ENCODE data around the gene ARHGAP6. TPM values are rescaled to one million over a fixed set of nuclear protein-coding genes. Genes with fewer than 3 reads are reported as not detected.
A peak's percentile ranks its signal among the peaks of the same experiment; 100 is the strongest.

The ARHGAP6 gene
- total and polyA plus RNA-seq, 2 of the 4 experiments (the other 2 are of a cell fraction), result 1.4 to 1.8 TPM

GRCh38 chrX:11427453-11428071 is 238.2 kb downstream of the ARHGAP6 start:
- CTCF ChIA-PET, result no interaction called here
- dilution Hi-C loops (cut with HindIII; ENCODE audit: low sequenced_read_pairs, unreplicated experiment), result no loop called here
- WGBS, 2 experiments (ENCODE audit: extremely low coverage in 2 of 2, insufficient read length in 1 of 2), result 19% methylated on average over 13 of the region's 57 CpGs; no CpG with 5 or more reads in 1 of the 2 experiments

More at GRCh38 chrX:11427453-11428071, 238.2 kb downstream of the ARHGAP6 start:
- intact Hi-C loops (cut with micrococcal nuclease), result loop anchor here (10.0 kb wide), 1 partner anchor 283 kb away; no protein-coding TSS in a partner anchor
- BruUV-seq (replicated peaks), result no TSS peak
- Histone ChIP-seq H3K4me2 (ENCODE audit: low read depth, low read length) (peak overlapping the region; percentile 69), H4K5ac (ENCODE audit: low read depth, low read length) (peak overlapping the region; percentile 51; the same call in 1 of the 2 replicates), H3K4me1 (ENCODE audit: control insufficient read depth, insufficient read depth, low read length) (peaks cover 4% of the 10 kb centered on the region), H2AK5ac (ENCODE audit: low read depth, low read length) (no peak overlapping the region), H2BK15ac (ENCODE audit: low read depth, low read length) (no peak overlapping the region), H3K4ac (ENCODE audit: low read depth, low read length) (0 out of 2 replicates have a peak overlapping the region, but pooled peaks have one; percentile 34), H3K23ac (ENCODE audit: low read depth, low read length) (no peak overlapping the region), H3K27me3 (ENCODE audit: control insufficient read depth, insufficient read depth, low read length) (no peaks in the 10 kb centered on the region), H2AFZ (replicated peaks; ENCODE audit: low read length, poor library complexity) (peak overlapping the region; percentile 86), H4K8ac (ENCODE audit: low read depth in 2 of 2, low read length in 2 of 2) (no peak overlapping the region; a peak in 1 of 4 replicates), H3K9me3 (ENCODE audit: control insufficient read depth, insufficient read depth, low read length) (no peaks in the 10 kb centered on the region), H3K18ac (ENCODE audit: low read depth, low read length) (peak overlapping the region; percentile 4; the same call in 1 of the 2 replicates), H3K14ac (replicated peaks; ENCODE audit: low read depth, low read length) (no peak overlapping the region), H2BK5ac (ENCODE audit: low read depth, low read length, poor library complexity, severe bottlenecking) (peak overlapping the region; percentile 35), H2BK120ac (ENCODE audit: low read depth, low read length) (peak overlapping the region; percentile 21; the same call in 1 of the 2 replicates), H3K9ac (ENCODE audit: low read depth, low read length) (peak overlapping the region; percentile 70), H3K79me1 (ENCODE audit: low read depth in 1 of 2, low read length in 2 of 2) (peaks cover 0 to 4% of the 10 kb centered on the region in 2 experiments; a peak in 1 of 4 replicates), H4K91ac (ENCODE audit: insufficient read depth, low read depth, low read length) (no peak overlapping the region; the same call in 1 of the 2 replicates), H2AK9ac (replicated peaks; ENCODE audit: low read depth, low read length, poor library complexity) (no peak overlapping the region), H3K9me1 (ENCODE audit: insufficient read depth, low read length) (peaks cover 4% of the 10 kb centered on the region), H2BK20ac (ENCODE audit: low read depth, low read length) (no peak overlapping the region), H3K27ac (ENCODE audit: insufficient read depth, low read length) (peak overlapping the region; percentile 50; the same call in 1 of the 2 replicates), H3K36me3 (ENCODE audit: control insufficient read depth, insufficient read depth, low read length) (no peaks in the 10 kb centered on the region), H4K20me1 (ENCODE audit: insufficient read depth, low read length) (no peaks in the 10 kb centered on the region), H3K56ac (ENCODE audit: extremely low read depth, insufficient read depth, low read length) (no peak overlapping the region), H3K4me3 (ENCODE audit: insufficient read depth, low read depth, low read length) (peak overlapping the region; percentile 82)
- DNase-seq (no peak), ATAC-seq (ENCODE audit: low read depth) (peak; percentile 55)
- in situ Hi-C loops (cut with MboI; ENCODE audit: low sequenced_read_pairs), result no loop called here
- POLR2A ChIA-PET (ENCODE audit: unreplicated experiment), result no interaction called here
- no peak for TF ChIP-seq MAZ (IDR thresholded peaks at IDR 0.05; ENCODE audit: borderline replicate concordance, low read depth, low read length)
- TF ChIP-seq RFX5 (IDR thresholded peaks at IDR 0.05; ENCODE audit: low read depth, low read length), result no peak
- peak; percentile 25; the same call in 1 of the 2 replicates for TF ChIP-seq CTCF (conservative IDR thresholded peaks at IDR 0.05; ENCODE audit: low read depth, low read length)
